Smooth muscle cell (in vitro differentiated cells): Measurements from ENCODE around the gene HOXC10. TPM values are rescaled to one million over a fixed set of nuclear protein-coding genes. Genes with fewer than 3 reads are reported as not detected.

Experiments
- DNase-seq: peaks from one replicate; lab custom pipeline; 2025; ENCODE audit not compliant: unreplicated experiment; lab: John Stamatoyannopoulos, UW
- H2AFZ ChIP-seq: fragments of 200-600 bp; sonication (generic); 2 replicates; pipeline ENCODE4 v1.6.0; 2016; ENCODE audit warnings: antibody characterized with exemption, low read depth, mild to moderate bottlenecking
- H3F3A ChIP-seq: fragments of 200-600 bp; sonication (generic); 2 replicates; pipeline ENCODE4 v1.6.0; 2017; ENCODE audit warnings: antibody characterized with exemption, low read depth
- H3K27ac ChIP-seq: fragments of 200-600 bp; sonication (generic); 2 replicates; pipeline ENCODE4 v1.5.1; 2016; ENCODE audit warnings: low read depth, mild to moderate bottlenecking
- H3K27me3 ChIP-seq: fragments of 200-600 bp; sonication (generic); 2 replicates; pipeline ENCODE4 v1.6.1; 2016; ENCODE audit warnings: low read depth, mild to moderate bottlenecking
- H3K36me3 ChIP-seq: fragments of 200-600 bp; sonication (generic); 2 replicates; pipeline ENCODE4 v1.5.1; 2016; ENCODE audit warnings: low read depth
- H3K4me1 ChIP-seq: fragments of 200-600 bp; sonication (generic); 2 replicates; pipeline ENCODE4 v1.5.1; 2016; ENCODE audit warnings: low read depth
- H3K4me2 ChIP-seq: fragments of 200-600 bp; sonication (generic); 2 replicates; pipeline ENCODE4 v1.6.0; 2016; ENCODE audit warnings: mild to moderate bottlenecking
- H3K4me3 ChIP-seq: fragments of 200-600 bp; sonication (generic); 2 replicates; pipeline ENCODE4 v1.5.1; 2016; ENCODE audit warnings: mild to moderate bottlenecking
- H3K79me2 ChIP-seq: fragments of 200-600 bp; sonication (generic); 2 replicates; pipeline ENCODE4 v1.6.0; 2016; ENCODE audit warnings: low read depth, mild to moderate bottlenecking
- H3K9ac ChIP-seq: fragments of 200-600 bp; sonication (generic); 2 replicates; pipeline ENCODE4 v1.6.0; 2016; ENCODE audit warnings: low read depth
- H3K9me3 ChIP-seq: fragments of 200-600 bp; sonication (generic); replicated peaks from 2 replicates; pipeline ENCODE4 v1.5.1; 2016; ENCODE audit warnings: low read depth
- H4K20me1 ChIP-seq: fragments of 200-600 bp; sonication (generic); 2 replicates; pipeline ENCODE4 v1.6.0; 2016; ENCODE audit warnings: low read depth
- WGBS: methylation state at CpG from one replicate; pipeline ENCODE4 v1.1.7; 2016; ENCODE audit warnings: low lambda C conversion rate; 5-methylcytosine and 5-hydroxymethylcytosine counted together
- polyA plus RNA-seq: library from polyadenylated mRNA; unstranded; fragments of >200 nt; fragmentation: Nextera tagmentation; extraction: Ambion mirVana; gene quantifications from 2 replicates; pipeline ENCODE4 v1.2.1, GENCODE V29; 2016
- total RNA-seq: library from RNA; depleted of rRNA; stranded (reverse); fragments of >200 nt; gene quantifications from 2 replicates; pipeline ENCODE4 v1.2.3, GENCODE V29; 2014
- TF ChIP-seq, protein P1 (sequence below): fragments of 200-600 bp; sonication (generic); IDR thresholded peaks from 2 replicates; pipeline ENCODE4 v1.5.1; 2017; ENCODE audit warnings: borderline replicate concordance, mild to moderate bottlenecking, antibody characterized with exemption; ENCODE audit not compliant: insufficient read depth, poor library complexity, severe bottlenecking

Gene HOXC10
- total and polyA plus RNA-seq, 2 experiments from 2014 or later: 0.66 TPM; not detected in 1

- H3K27ac ChIP-seq: no peak overlapping the region
- H3K4me3 ChIP-seq: no peak overlapping the region
- DNase-seq: no peak
- 12% methylated on average over 31 of the region's 34 CpGs for WGBS
- H3K27me3 ChIP-seq: peaks cover 100% of the 10 kb centered on the region
- TF ChIP-seq, protein P1, sequence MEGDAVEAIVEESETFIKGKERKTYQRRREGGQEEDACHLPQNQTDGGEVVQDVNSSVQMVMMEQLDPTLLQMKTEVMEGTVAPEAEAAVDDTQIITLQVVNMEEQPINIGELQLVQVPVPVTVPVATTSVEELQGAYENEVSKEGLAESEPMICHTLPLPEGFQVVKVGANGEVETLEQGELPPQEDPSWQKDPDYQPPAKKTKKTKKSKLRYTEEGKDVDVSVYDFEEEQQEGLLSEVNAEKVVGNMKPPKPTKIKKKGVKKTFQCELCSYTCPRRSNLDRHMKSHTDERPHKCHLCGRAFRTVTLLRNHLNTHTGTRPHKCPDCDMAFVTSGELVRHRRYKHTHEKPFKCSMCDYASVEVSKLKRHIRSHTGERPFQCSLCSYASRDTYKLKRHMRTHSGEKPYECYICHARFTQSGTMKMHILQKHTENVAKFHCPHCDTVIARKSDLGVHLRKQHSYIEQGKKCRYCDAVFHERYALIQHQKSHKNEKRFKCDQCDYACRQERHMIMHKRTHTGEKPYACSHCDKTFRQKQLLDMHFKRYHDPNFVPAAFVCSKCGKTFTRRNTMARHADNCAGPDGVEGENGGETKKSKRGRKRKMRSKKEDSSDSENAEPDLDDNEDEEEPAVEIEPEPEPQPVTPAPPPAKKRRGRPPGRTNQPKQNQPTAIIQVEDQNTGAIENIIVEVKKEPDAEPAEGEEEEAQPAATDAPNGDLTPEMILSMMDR: no peak
- no peaks in the 10 kb centered on the region for H3K4me1 ChIP-seq
- no peaks in the 10 kb centered on the region for H3K79me2 ChIP-seq
- H3K36me3 ChIP-seq: no peaks in the 10 kb centered on the region
- no peaks in the 10 kb centered on the region for H3K9me3 ChIP-seq
- no peak overlapping the region for H3K9ac ChIP-seq
- H4K20me1 ChIP-seq: no peaks in the 10 kb centered on the region
- no peak overlapping the region for H3K4me2 ChIP-seq
- H3F3A ChIP-seq: peaks cover 4% of the 10 kb centered on the region
- no peak overlapping the region for H2AFZ ChIP-seq
Measured at GRCh38 chr12:53950789-53951576, 34.0 kb upstream of the HOXC10 start.

DNA sequence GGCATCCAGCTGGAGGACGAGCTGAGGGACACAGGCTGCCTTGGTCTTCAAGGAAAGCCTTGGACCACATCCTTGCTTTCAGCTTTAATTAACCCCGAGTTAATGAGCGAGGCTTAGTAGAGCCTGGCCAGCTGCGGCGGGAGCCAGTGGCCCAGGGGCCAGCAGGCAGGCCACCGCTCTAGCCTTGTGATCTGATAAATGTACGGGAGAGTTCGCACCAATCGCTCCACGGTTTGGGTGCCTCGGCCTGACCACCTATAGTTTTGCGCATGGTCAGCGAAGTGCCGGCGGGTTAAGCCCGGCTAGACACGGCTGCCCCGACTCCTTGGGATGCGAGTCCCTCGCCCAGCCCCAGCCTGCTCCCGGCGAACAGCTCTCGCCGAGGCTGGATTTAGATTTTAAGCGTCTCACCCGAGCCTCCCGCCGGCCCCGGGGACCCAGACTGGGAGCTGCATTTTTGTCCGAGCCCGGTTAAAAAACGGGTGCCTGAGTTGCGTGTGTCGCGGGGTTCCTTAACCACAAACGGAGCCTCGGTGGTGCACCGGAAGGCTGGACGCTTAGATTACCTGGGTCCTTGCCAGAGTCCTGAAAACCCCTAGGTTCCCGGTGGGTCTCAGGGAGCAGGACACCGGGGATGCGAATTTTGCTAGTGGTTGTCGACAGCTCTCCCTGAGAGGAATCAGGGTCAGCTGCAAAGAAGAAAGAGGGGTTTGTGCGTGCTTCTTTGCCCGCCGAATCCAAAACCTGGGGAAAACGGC is 33.2 kb upstream of the HOXC10 start:
- no peaks in the 10 kb centered on the region for H3K9me3 ChIP-seq
- WGBS: 14% methylated on average over 46 of the region's 47 CpGs
- TF ChIP-seq, protein P1: no peak
- no peaks in the 10 kb centered on the region for H3K36me3 ChIP-seq
- H3K27me3 ChIP-seq: peaks cover 100% of the 10 kb centered on the region
- H3K4me2 ChIP-seq: no peak overlapping the region
- no peaks in the 10 kb centered on the region for H4K20me1 ChIP-seq
- H3K27ac ChIP-seq: no peak overlapping the region
- H3K9ac ChIP-seq: no peak overlapping the region
- no peaks in the 10 kb centered on the region for H3K79me2 ChIP-seq
- no peak for DNase-seq
- H2AFZ ChIP-seq: no peak overlapping the region
- no peaks in the 10 kb centered on the region for H3K4me1 ChIP-seq
- H3K4me3 ChIP-seq: no peak overlapping the region
- H3F3A ChIP-seq: peaks cover 4% of the 10 kb centered on the region

GRCh38 chr12:53952335-53952694 is 32.6 kb upstream of the HOXC10 start:
- whole genome bisulfite sequencing: 9% methylated on average over 13 of the region's 13 CpGs
- no peak for DNase-seq

More at GRCh38 chr12:53952335-53952694, 32.6 kb upstream of the HOXC10 start:
- H3K27me3 ChIP-seq: peaks cover 100% of the 10 kb centered on the region
- TF ChIP-seq, protein P1: no peak
- H3F3A ChIP-seq: peaks cover 4% of the 10 kb centered on the region
- no peak overlapping the region for H3K4me2 ChIP-seq
- no peaks in the 10 kb centered on the region for H3K36me3 ChIP-seq
- no peaks in the 10 kb centered on the region for H3K9me3 ChIP-seq
- H3K27ac ChIP-seq: no peak overlapping the region
- H3K4me3 ChIP-seq: no peak overlapping the region
- no peaks in the 10 kb centered on the region for H3K4me1 ChIP-seq
- no peak overlapping the region for H2AFZ ChIP-seq
- no peak overlapping the region for H3K9ac ChIP-seq
- no peaks in the 10 kb centered on the region for H4K20me1 ChIP-seq
- H3K79me2 ChIP-seq: no peaks in the 10 kb centered on the region
